Retinal pigment epithelial cell (primary cell): ENCODE results near the gene CALU.

Source experiments
- DNase-seq: peaks from one replicate; pipeline ENCODE4 v3.0.0-alpha.2; 2010; ENCODE audit warnings: low read depth
- H3K4me3 ChIP-seq: 2 replicates; pipeline ENCODE4 v1.5.1; 2011; ENCODE audit warnings: mild to moderate bottlenecking, low read length, control low read depth, moderate library complexity
- CTCF ChIP-seq: conservative IDR thresholded peaks from 2 replicates; pipeline ENCODE4 v1.5.1; 2011; ENCODE audit warnings: low read depth, low read length, control low read depth, inconsistent platforms

CALU gene

GRCh38 chr7:128739048-128739962 is at the start of gene CALU:
Gene CALU (plus strand): TSS chr7:128739359. CDS start chr7:128748584, 9,225 bp downstream.
- peak; percentile 88 for DNase-seq
- TF ChIP-seq CTCF: no peak
- H3K4me3 ChIP-seq: peak within 1 kb of the TSS; percentile 84

- H3K4me3 ChIP-seq: no peak overlapping the region
- no peak for DNase-seq
- no peak for TF ChIP-seq CTCF
Measured at GRCh38 chr7:128691227-128691626, 47.9 kb upstream of the CALU start.

GRCh38 chr7:128692623-128693270 is 46.4 kb upstream of the CALU start:
- H3K4me3 ChIP-seq: no peak overlapping the region
- DNase-seq: no peak
- no peak for TF ChIP-seq CTCF

GRCh38 chr7:128693373-128694015 is 45.7 kb upstream of the CALU start:
- TF ChIP-seq CTCF: no peak
- DNase-seq: no peak
- no peak overlapping the region for H3K4me3 ChIP-seq

- DNase-seq: no peak
- H3K4me3 ChIP-seq: no peak overlapping the region
- no peak for TF ChIP-seq CTCF
Measured at GRCh38 chr7:128694738-128695137, 44.4 kb upstream of the CALU start.

GRCh38 chr7:128697302-128697905 is 41.8 kb upstream of the CALU start:
- peak; percentile 51 for TF ChIP-seq CTCF
- no peak for DNase-seq
- H3K4me3 ChIP-seq: peak overlapping the region; percentile 56
